Liver (tissue), 9 donors: ENCODE measurements around the gene MOB3B. TPM values are rescaled to one million over a fixed set of nuclear protein-coding genes. Genes with fewer than 3 reads are reported as not detected.

Experiments used
- DNase-seq: peaks from one replicate; pipeline ENCODE4 v3.0.0-alpha.2; 2017; ENCODE audit warnings: low spot score
- H3K27ac ChIP-seq, 2 donors: one replicate each; pipeline ENCODE4 v1.7.0; 2013; ENCODE audit warnings: inconsistent platforms in 2 of 2, low read length in 2 of 2, control low read depth in 1 of 2, low read depth in 1 of 2, mild to moderate bottlenecking in 1 of 2
- H3K27me3 ChIP-seq, 4 donors: one replicate each; pipeline versions ENCODE4 v1.6.1 to v1.7.0; 2013; ENCODE audit warnings: low read length in 3 of 4, inconsistent platforms in 1 of 4, mild to moderate bottlenecking in 1 of 4, moderate library complexity in 1 of 4; ENCODE audit not compliant: control insufficient read depth in 4 of 4, insufficient read depth in 4 of 4
- H3K36me3 ChIP-seq, 4 donors: one replicate each; pipeline versions ENCODE4 v1.6.1 to v1.7.0; 2013; ENCODE audit warnings: low read length in 3 of 4, mild to moderate bottlenecking in 3 of 4, low read depth in 1 of 4, moderate library complexity in 1 of 4; ENCODE audit not compliant: control insufficient read depth in 4 of 4, insufficient read depth in 3 of 4
- H3K4me1 ChIP-seq, 4 donors: one replicate each; pipeline versions ENCODE4 v1.6.1 to v1.7.0; 2013; ENCODE audit warnings: low read length in 3 of 4, mild to moderate bottlenecking in 3 of 4, moderate library complexity in 1 of 4; ENCODE audit not compliant: control insufficient read depth in 4 of 4, insufficient read depth in 4 of 4
- H3K4me3 ChIP-seq, 3 donors: one replicate each; pipeline versions ENCODE4 v1.6.1 to v1.7.0; 2013; ENCODE audit warnings: low read length in 3 of 3, control low read depth in 1 of 3, low read depth in 1 of 3, mild to moderate bottlenecking in 1 of 3
- H3K9ac ChIP-seq, 2 donors: one replicate each; pipeline ENCODE4 v1.7.0; 2013; ENCODE audit warnings: low read length in 2 of 2, mild to moderate bottlenecking in 2 of 2, moderate library complexity in 2 of 2, control low read depth in 1 of 2, low read depth in 1 of 2
- H3K9me3 ChIP-seq, 4 donors: one replicate each; pipeline versions ENCODE4 v1.6.1 to v1.7.0; 2013; ENCODE audit warnings: low read length in 3 of 4; ENCODE audit not compliant: control insufficient read depth in 4 of 4
- ATF3 ChIP-seq: IDR thresholded peaks from 2 replicates; pipeline ENCODE4 v1.6.1; 2016; ENCODE audit warnings: antibody characterized with exemption
- EGR1 ChIP-seq, 2 donors: IDR thresholded peaks; 2 replicates each; pipeline ENCODE4 v1.6.1; 2016 to 2018; ENCODE audit warnings: antibody characterized with exemption in 2 of 2, low read depth in 2 of 2
- FOXA1 ChIP-seq: IDR thresholded peaks from 2 replicates; pipeline ENCODE4 v1.6.1; 2016; ENCODE audit warnings: antibody characterized with exemption
- HNF4A ChIP-seq, 2 donors: conservative IDR thresholded peaks; 2 replicates each; pipeline ENCODE4 v1.6.1; 2016; ENCODE audit warnings: antibody characterized with exemption in 2 of 2, mild to moderate bottlenecking in 2 of 2
- HNF4G ChIP-seq: IDR thresholded peaks from 2 replicates; pipeline ENCODE4 v1.6.1; 2016; ENCODE audit warnings: antibody characterized with exemption
- JUND ChIP-seq, 2 donors: IDR thresholded peaks; 2 replicates each; pipeline ENCODE4 v1.6.1; 2016; ENCODE audit warnings: antibody characterized with exemption in 2 of 2
- NR2F2 ChIP-seq: IDR thresholded peaks from 2 replicates; pipeline ENCODE4 v1.6.1; 2016; ENCODE audit warnings: antibody characterized with exemption
- RAD21 ChIP-seq, 2 donors: IDR thresholded peaks; 2 replicates each; pipeline ENCODE4 v1.6.1; 2016; ENCODE audit warnings: antibody characterized with exemption in 2 of 2, mild to moderate bottlenecking in 2 of 2
- SP1 ChIP-seq: IDR thresholded peaks from 2 replicates; pipeline ENCODE4 v1.6.1; 2018; ENCODE audit warnings: antibody characterized with exemption, mild to moderate bottlenecking
- YY1 ChIP-seq: IDR thresholded peaks from 2 replicates; pipeline ENCODE4 v1.6.1; 2016; ENCODE audit warnings: antibody characterized with exemption, mild to moderate bottlenecking
- ZBTB33 ChIP-seq: IDR thresholded peaks from 2 replicates; pipeline ENCODE4 v1.6.1; 2016; ENCODE audit warnings: antibody characterized with exemption
- WGBS: extraction: QIAGEN DNeasy Blood & Tissue Kit; methylation state at CpG from one replicate; pipeline ENCODE4 v1.1.7; 2013; 5-methylcytosine and 5-hydroxymethylcytosine counted together
- polyA plus RNA-seq, 2 donors: library from polyadenylated mRNA; stranded (reverse) in 1 of 2; unstranded in 1 of 2; fragments of 200-250 nt in 1 of 2; fragments of >200 nt in 1 of 2; fragmentation: Nextera tagmentation in 1 of 2; extraction: Ambion mirVana in 1 of 2; gene quantifications; one replicate each; pipeline versions ENCODE4 v1.2.1 to v1.2.3, GENCODE V29; 2013 to 2015
- total RNA-seq, 2 donors: library from RNA; depleted of rRNA; stranded (reverse); fragments of >200 nt; gene quantifications; one replicate each; pipeline ENCODE4 v1.2.3, GENCODE V29; 2014
- TF ChIP-seq, protein P1 (sequence below): fragments of 150-350 bp; IDR thresholded peaks from 2 replicates; pipeline ENCODE4 v1.5.1; 2017; ENCODE audit warnings: improper control_type of control experiment, low read depth, low read length; ENCODE audit not compliant: missing input control
- TF ChIP-seq, protein P2 (sequence below): IDR thresholded peaks from 2 replicates; pipeline ENCODE4 v1.6.1; 2016; ENCODE audit warnings: antibody characterized with exemption
- TF ChIP-seq, protein P3 (sequence below): IDR thresholded peaks from 2 replicates; pipeline ENCODE4 v1.6.1; 2016; ENCODE audit warnings: antibody characterized with exemption, mild to moderate bottlenecking
- donor health status: healthy.
- donor health status: healthy.
- donor health status: healthy.
- donor health status: healthy.
- donor health status: healthy.

The MOB3B gene
- total and polyA plus RNA-seq, 4 donors, result 0.36 to 1.1 (median 0.76) TPM

DNA sequence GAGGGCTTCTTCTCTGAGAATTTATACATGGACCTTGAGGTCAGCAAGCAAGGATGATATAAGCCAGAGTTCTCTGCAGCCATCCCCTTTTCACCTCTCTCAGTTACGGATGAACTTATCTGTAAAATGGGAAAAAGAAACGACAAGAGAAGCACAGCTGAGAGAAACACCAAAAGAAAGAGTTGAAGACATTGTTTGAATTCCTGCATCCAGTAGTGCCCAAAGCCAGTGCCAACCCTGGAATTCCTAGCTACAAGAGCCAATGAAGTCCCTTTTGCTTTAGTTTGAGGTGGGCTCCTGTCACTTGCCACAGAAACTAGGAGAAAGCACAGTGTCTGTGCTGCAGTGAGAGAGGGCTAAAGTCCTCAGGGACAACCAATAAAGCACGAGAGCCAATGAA, 6.6 kb upstream of the MOB3B start:
- no peaks in the 10 kb centered on the region for H3K9me3 ChIP-seq
- WGBS, result 73% methylated on average over 3 of the region's 3 CpGs
- H3K27ac ChIP-seq, result no peak overlapping the region
- no peaks in the 10 kb centered on the region for H3K27me3 ChIP-seq
- no peak for DNase-seq
- peaks cover 0 to 2% (median 0%) of the 10 kb centered on the region in 4 donors for H3K36me3 ChIP-seq
- H3K4me3 ChIP-seq, result no peak overlapping the region
- H3K9ac ChIP-seq, result no peak overlapping the region
- TF ChIP-seq FOXA1 (no peak), ZBTB33 (no peak), EGR1 (IDR thresholded peaks at IDR 0.05; ENCODE audit: low read depth in 2 of 2) (no peak), SP1 (no peak), ATF3 (no peak), HNF4G (no peak), RAD21 (IDR thresholded peaks at IDR 0.05) (no peak)
- TF ChIP-seq, protein P1, sequence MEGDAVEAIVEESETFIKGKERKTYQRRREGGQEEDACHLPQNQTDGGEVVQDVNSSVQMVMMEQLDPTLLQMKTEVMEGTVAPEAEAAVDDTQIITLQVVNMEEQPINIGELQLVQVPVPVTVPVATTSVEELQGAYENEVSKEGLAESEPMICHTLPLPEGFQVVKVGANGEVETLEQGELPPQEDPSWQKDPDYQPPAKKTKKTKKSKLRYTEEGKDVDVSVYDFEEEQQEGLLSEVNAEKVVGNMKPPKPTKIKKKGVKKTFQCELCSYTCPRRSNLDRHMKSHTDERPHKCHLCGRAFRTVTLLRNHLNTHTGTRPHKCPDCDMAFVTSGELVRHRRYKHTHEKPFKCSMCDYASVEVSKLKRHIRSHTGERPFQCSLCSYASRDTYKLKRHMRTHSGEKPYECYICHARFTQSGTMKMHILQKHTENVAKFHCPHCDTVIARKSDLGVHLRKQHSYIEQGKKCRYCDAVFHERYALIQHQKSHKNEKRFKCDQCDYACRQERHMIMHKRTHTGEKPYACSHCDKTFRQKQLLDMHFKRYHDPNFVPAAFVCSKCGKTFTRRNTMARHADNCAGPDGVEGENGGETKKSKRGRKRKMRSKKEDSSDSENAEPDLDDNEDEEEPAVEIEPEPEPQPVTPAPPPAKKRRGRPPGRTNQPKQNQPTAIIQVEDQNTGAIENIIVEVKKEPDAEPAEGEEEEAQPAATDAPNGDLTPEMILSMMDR, result no peak
- H3K4me1 ChIP-seq, result peaks cover 7 to 44% (median 27%) of the 10 kb centered on the region in 4 donors

- TF ChIP-seq, protein P2, sequence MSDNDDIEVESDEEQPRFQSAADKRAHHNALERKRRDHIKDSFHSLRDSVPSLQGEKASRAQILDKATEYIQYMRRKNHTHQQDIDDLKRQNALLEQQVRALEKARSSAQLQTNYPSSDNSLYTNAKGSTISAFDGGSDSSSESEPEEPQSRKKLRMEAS, result no peak
- TF ChIP-seq, protein P1, result no peak
- TF ChIP-seq JUND (IDR thresholded peaks at IDR 0.05), result no peak
- no peak for TF ChIP-seq EGR1 (IDR thresholded peaks at IDR 0.05; ENCODE audit: low read depth in 2 of 2)
- WGBS, result 86% methylated on average over 3 of the region's 3 CpGs
Observed at GRCh38 chr9:27535701-27536118, 6.1 kb upstream of the MOB3B start.

GRCh38 chr9:27534658-27535209, 5.1 kb upstream of the MOB3B start:
- H3K36me3 ChIP-seq, result peaks cover 0 to 2% (median 0%) of the 10 kb centered on the region in 4 donors
- no peak overlapping the region for H3K9ac ChIP-seq
- DNase-seq, result no peak
- no peaks in the 10 kb centered on the region for H3K27me3 ChIP-seq
- peaks cover 8 to 34% (median 21%) of the 10 kb centered on the region in 4 donors for H3K4me1 ChIP-seq
- 76% methylated on average over 3 of the region's 3 CpGs for WGBS
- H3K4me3 ChIP-seq, result no peak overlapping the region
- H3K27ac ChIP-seq, result no peak overlapping the region
- H3K9me3 ChIP-seq, result no peaks in the 10 kb centered on the region
- TF ChIP-seq ZBTB33, result no peak
- TF ChIP-seq HNF4A (conservative IDR thresholded peaks at IDR 0.05), result no peak
- TF ChIP-seq NR2F2, result no peak
- TF ChIP-seq HNF4G, result no peak
- no peak for TF ChIP-seq YY1
- TF ChIP-seq SP1, result no peak
- no peak for TF ChIP-seq FOXA1
- TF ChIP-seq, protein P3, sequence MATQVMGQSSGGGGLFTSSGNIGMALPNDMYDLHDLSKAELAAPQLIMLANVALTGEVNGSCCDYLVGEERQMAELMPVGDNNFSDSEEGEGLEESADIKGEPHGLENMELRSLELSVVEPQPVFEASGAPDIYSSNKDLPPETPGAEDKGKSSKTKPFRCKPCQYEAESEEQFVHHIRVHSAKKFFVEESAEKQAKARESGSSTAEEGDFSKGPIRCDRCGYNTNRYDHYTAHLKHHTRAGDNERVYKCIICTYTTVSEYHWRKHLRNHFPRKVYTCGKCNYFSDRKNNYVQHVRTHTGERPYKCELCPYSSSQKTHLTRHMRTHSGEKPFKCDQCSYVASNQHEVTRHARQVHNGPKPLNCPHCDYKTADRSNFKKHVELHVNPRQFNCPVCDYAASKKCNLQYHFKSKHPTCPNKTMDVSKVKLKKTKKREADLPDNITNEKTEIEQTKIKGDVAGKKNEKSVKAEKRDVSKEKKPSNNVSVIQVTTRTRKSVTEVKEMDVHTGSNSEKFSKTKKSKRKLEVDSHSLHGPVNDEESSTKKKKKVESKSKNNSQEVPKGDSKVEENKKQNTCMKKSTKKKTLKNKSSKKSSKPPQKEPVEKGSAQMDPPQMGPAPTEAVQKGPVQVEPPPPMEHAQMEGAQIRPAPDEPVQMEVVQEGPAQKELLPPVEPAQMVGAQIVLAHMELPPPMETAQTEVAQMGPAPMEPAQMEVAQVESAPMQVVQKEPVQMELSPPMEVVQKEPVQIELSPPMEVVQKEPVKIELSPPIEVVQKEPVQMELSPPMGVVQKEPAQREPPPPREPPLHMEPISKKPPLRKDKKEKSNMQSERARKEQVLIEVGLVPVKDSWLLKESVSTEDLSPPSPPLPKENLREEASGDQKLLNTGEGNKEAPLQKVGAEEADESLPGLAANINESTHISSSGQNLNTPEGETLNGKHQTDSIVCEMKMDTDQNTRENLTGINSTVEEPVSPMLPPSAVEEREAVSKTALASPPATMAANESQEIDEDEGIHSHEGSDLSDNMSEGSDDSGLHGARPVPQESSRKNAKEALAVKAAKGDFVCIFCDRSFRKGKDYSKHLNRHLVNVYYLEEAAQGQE, result no peak

More at GRCh38 chr9:27535701-27536118, 6.1 kb upstream of the MOB3B start:
- no peaks in the 10 kb centered on the region for H3K27me3 ChIP-seq
- peaks cover 0 to 2% (median 0%) of the 10 kb centered on the region in 4 donors for H3K36me3 ChIP-seq
- H3K27ac ChIP-seq, result no peak overlapping the region
- H3K9ac ChIP-seq, result no peak overlapping the region
- H3K4me3 ChIP-seq, result no peak overlapping the region
- H3K9me3 ChIP-seq, result no peaks in the 10 kb centered on the region
- no peak for DNase-seq
- H3K4me1 ChIP-seq, result peaks cover 7 to 40% (median 26%) of the 10 kb centered on the region in 4 donors
